GM12872 (cell line): ENCODE measurements around the gene YIPF1.

Source experiments
- TF ChIP-seq, protein P1 (sequence below): IDR thresholded peaks from 3 replicates; pipeline ENCODE4 v1.5.1; 2011; ENCODE audit warnings: low read depth, mild to moderate bottlenecking, low read length, moderate library complexity; ENCODE audit not compliant: insufficient read depth

YIPF1 gene

DNA sequence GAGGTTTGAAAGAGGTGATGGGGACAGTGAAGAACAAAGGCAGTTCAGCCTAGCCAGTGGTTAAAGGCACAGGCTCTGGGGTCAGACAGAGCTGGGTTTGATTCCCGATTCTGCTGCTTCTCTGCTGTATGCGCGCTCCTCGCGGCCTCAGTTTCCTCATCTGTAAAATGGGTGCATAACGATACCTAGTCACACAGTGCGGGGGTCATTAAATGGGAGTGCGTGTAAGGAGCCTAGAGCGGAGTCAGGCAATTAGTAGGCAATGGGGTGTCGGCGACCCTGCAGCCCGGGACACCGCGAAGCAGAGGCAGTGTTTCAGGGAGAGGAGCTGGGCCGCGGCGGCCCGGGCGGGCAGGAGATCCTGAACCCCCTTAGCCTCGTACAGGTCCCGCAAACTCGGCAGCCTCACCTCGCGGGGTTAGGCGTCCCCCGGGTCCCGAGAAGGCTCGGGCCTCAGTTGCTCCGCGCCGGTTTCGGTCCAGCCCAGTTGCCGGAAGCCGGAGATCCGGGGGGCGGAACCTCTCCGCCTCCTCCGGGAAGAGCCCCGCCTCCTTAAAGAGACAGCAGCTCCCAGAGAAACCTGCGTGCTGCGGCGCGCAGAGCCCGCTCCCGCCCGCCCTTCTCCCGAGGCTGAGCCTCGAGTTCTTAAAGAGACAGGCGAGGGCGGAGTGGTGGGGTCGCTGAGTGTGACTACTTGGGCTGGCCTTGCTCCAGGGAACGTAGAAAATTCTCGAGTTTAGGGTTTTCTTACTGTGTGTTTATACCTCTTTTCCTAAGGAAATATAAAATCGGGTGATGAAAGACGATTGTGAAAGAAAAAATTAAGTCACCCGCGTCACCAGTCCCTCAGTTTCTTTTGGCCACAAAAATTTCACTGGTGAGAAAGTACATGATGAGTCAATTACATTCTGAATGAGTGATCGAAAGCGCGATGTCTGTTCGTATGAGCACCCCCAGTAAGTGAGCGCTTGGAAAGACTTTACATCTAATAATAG, at the start of gene YIPF1:
Gene YIPF1, minus strand, starts transcription at position 494 of the 995 bp plus-strand sequence. CDS start 860 bp downstream, outside the sequence.
- TF ChIP-seq, protein P1, sequence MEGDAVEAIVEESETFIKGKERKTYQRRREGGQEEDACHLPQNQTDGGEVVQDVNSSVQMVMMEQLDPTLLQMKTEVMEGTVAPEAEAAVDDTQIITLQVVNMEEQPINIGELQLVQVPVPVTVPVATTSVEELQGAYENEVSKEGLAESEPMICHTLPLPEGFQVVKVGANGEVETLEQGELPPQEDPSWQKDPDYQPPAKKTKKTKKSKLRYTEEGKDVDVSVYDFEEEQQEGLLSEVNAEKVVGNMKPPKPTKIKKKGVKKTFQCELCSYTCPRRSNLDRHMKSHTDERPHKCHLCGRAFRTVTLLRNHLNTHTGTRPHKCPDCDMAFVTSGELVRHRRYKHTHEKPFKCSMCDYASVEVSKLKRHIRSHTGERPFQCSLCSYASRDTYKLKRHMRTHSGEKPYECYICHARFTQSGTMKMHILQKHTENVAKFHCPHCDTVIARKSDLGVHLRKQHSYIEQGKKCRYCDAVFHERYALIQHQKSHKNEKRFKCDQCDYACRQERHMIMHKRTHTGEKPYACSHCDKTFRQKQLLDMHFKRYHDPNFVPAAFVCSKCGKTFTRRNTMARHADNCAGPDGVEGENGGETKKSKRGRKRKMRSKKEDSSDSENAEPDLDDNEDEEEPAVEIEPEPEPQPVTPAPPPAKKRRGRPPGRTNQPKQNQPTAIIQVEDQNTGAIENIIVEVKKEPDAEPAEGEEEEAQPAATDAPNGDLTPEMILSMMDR: no peak

GRCh38 chr1:53938136-53938830, 48.7 kb upstream of the YIPF1 start:
- TF ChIP-seq, protein P1: no peak

DNA sequence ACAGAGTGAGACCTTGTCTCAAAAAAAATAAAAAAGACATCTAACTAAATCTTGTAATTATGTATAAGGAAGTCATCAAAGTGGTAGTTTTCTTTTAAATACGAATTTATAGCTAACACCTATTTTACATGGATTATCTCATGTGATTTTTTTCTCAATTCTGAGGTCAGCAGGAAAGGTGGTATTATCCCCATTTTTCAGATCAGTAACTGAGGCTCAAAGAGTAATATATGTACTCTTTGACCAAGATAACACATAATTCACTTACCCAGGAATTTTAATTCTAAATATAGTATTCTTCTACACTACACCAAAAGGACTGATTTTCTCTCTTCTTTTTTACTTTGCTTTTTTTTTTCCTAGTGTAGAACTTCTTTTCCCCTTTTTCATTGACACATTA, 46.8 kb upstream of the YIPF1 start:
- TF ChIP-seq, protein P1: no peak

DNA sequence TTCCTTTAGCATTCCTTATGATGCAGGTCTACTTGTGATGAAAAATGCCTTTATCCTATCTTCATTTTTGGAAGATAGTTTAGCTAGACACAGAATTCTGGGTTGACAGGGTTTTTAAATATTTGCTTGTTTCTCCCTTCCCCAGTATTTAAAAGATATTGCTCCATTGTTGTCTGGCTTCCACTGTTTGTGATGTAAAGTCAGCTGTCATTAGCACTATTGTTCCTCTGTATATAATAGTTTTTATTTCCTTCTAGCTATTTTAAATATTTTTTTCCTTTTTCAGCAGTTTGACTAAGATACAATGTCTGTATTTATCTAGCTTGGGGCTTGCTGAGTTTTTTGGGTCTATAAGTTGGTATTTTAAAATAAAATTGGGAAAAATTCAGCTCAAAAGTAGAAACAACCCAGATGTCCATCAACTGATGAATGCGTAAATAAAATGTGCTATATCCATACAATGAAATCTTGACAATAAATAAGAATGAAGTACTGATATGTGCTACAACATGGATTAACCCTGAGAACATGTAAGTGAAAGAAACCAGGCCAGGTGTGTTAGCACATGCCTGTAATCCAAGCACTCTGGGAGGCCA, 44.7 kb upstream of the YIPF1 start:
- TF ChIP-seq, protein P1: no peak

DNA sequence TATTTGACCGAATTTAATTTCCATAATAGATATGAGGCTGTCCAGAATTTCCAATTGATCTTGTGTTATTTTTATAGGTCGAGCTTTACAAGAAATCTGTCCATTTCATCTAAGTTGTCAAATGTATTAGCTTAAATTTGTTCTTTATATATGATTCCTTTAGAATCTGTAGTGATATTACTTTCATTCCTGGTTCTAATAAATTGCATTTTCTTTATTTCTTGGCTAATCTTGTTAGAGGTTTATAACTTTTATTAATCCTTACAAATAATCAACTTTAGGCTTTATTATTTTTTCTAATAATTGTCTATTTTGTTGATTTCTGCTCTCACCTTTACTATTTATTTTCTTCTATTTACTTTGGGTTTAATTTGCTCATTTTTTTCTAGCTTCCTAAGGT, 41.9 kb upstream of the YIPF1 start:
- TF ChIP-seq, protein P1: no peak

DNA sequence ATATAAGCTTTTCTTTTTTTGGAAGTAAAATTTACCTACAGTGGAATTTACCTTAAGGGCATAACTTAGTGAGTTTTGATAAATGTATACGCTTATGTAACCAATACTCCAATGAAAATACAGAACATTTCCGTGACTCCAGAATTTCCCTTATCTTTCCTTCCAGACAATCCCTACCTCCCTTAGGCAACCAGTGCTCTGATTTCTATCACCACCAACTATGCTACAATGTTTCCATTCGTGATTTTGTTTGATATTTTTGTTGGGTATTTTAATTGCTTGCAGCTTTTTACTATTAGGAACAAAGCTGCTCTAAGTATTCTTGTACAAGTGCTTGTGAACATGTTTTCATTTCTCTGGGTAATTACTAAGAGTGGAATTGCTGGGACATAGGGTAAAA, 41.3 kb upstream of the YIPF1 start:
- TF ChIP-seq, protein P1: no peak
